Mucosa of descending colon (tissue), 3 donors: ENCODE results near the gene CLRN3. TPM values are rescaled to one million over a fixed set of nuclear protein-coding genes. Genes with fewer than 3 reads are reported as not detected.

Experiments used
- ATAC-seq: fragments of 200-7000 bp; cut with Tn5 transposase; one replicate; pipeline ENCODE4 v1.9.1; 2020; ENCODE audit warnings: mild to moderate bottlenecking, moderate library complexity
- DNase-seq, 3 donors: peaks; one replicate each; pipeline ENCODE4 v3.0.0-alpha.2; 2020
- H3K36me3 ChIP-seq: fragments of 200-600 bp; one replicate; pipeline ENCODE4 v1.8.0; 2021; ENCODE audit warnings: low read depth, mild to moderate bottlenecking
- H3K4me1 ChIP-seq: fragments of 200-600 bp; one replicate; pipeline ENCODE4 v1.8.0; 2021; ENCODE audit warnings: low read depth, mild to moderate bottlenecking
- H3K4me3 ChIP-seq: fragments of 200-600 bp; one replicate; pipeline ENCODE4 v1.8.0; 2021; ENCODE audit warnings: mild to moderate bottlenecking
- H3K9me3 ChIP-seq: fragments of 200-600 bp; one replicate; pipeline ENCODE4 v1.8.0; 2021; ENCODE audit warnings: mild to moderate bottlenecking
- CTCF ChIP-seq: fragments of 200-600 bp; IDR thresholded peaks from one replicate; pipeline ENCODE4 v1.8.0; 2022; ENCODE audit warnings: antibody characterized with exemption, mild to moderate bottlenecking
- intact Hi-C, 2 donors: fragments of 100-400 bp; cut with DNase I in 1 of 2; cut with micrococcal nuclease in 1 of 2; formaldehyde crosslinking; loops; one replicate each; pipeline versions ENCODE4 v1.11.0 to v1.11.1; 2022; cut with DNase I, micrococcal nuclease
- total RNA-seq, 3 donors: library from RNA; stranded (reverse); fragmentation: NEBNext Ultra II Directional in 2 of 3; extraction: Animal tissue kit (Norgen Biotek cat#: 25700) in 2 of 3; gene quantifications; one replicate each; pipeline versions ENCODE4 v1.2.1 to v1.2.4, GENCODE V29; 2021 to 2023
- donor health status: DM: no; HTN: no; CAD: no; lungs with moderate emphysema.
- donor health status: DM: no; HTN: no; CAD: no.
- donor health status: DM: no; HTN: yes; CAD: no.

Gene CLRN3
- total RNA-seq, 3 donors from 2014 or later: 62.3 to 176 (median 121) TPM

DNA sequence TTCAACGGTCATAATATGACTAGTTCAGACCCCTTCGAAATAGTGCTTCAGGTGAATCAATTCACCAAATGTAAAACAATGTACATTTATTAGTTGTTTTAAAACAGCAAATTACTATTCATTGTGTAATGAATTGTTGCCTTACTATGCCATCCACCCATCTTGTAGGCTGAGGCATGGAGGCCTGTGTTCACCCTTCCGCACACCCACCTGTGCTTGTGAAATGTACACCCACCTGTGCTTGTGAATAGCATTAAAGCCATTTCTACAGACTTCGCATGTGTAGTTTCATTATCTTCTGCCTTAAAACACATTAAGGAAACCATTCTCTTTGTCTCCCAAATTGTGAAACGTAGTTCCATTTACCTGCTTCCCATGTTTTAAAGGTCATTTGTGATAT is 16.8 kb downstream of the CLRN3 start:
- DNase-seq (no peak), ATAC-seq (no peak)
- Histone ChIP-seq H3K4me1 (peaks cover 18% of the 10 kb centered on the region), H3K36me3 (no peaks in the 10 kb centered on the region), H3K4me3 (no peak overlapping the region), H3K9me3 (no peaks in the 10 kb centered on the region)
- intact Hi-C loops: no loop called here
- TF ChIP-seq CTCF: no peak

- TF ChIP-seq CTCF: no peak
- Histone ChIP-seq H3K9me3 (no peaks in the 10 kb centered on the region), H3K36me3 (no peaks in the 10 kb centered on the region), H3K4me3 (no peak overlapping the region), H3K4me1 (peaks cover 13% of the 10 kb centered on the region)
- intact Hi-C loops: no loop called here
- DNase-seq (no peak), ATAC-seq (no peak)
Measured at GRCh38 chr10:127875449-127875765, 17.3 kb downstream of the CLRN3 start.

GRCh38 chr10:127874671-127875448 is 17.9 kb downstream of the CLRN3 start:
- Histone ChIP-seq H3K4me1 (peaks cover 10% of the 10 kb centered on the region), H3K9me3 (no peaks in the 10 kb centered on the region), H3K4me3 (no peak overlapping the region), H3K36me3 (no peaks in the 10 kb centered on the region)
- ATAC-seq (no peak), DNase-seq (no peak)
- TF ChIP-seq CTCF: no peak
- intact Hi-C loops: loop anchor here in 1 of 2 donors (5.0 kb wide), 1 partner anchor 137 kb away; no protein-coding TSS in a partner anchor

GRCh38 chr10:127873901-127874470 is 18.8 kb downstream of the CLRN3 start:
- Histone ChIP-seq H3K4me3 (no peak overlapping the region), H3K36me3 (no peaks in the 10 kb centered on the region), H3K9me3 (no peaks in the 10 kb centered on the region), H3K4me1 (peaks cover 10% of the 10 kb centered on the region)
- no peak for TF ChIP-seq CTCF
- ATAC-seq (peak; percentile 12), DNase-seq (no peak)
- intact Hi-C loops: loop anchor here in 1 of 2 donors (5.0 kb wide), 1 partner anchor 138 kb away; no protein-coding TSS in a partner anchor

DNA sequence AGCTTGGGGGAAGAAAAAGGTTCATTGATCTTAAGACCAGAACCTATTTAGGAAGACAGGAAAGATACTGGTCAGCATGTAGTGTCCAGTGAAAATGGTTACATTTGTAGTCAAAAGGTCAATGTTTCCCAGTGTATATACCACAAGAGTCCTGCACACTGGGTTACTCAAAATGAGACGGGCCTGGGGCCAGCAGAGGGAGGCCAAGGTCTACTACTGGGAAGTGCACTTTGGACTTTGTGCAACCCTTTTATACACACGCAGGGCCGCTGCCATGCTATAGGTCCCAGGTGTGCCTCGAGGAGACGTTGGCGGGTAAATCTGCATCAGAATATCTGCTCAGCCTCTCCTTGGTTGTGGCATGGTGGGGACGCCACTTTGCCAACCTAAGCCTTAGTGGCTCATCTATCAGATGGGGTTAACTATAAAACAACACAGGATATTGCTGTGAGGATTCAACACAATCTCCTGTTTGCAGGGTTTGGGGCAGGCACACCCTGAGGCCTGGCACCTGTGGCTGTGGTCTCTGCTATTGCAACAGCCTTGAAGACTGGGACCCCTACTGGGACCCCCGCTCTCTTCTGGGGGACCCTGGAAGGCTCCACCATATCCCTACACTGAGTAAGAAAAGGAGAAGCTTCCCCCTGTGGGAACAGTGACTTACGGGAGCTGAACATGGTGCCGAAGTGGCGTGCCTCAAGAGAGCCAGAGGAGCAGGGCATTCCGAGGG is 19.7 kb downstream of the CLRN3 start:
- ATAC-seq (peak; percentile 96), DNase-seq (peak; percentile 76 to 90 (median 85))
- Histone ChIP-seq H3K36me3 (no peaks in the 10 kb centered on the region), H3K4me3 (no peak overlapping the region), H3K4me1 (peaks cover 10% of the 10 kb centered on the region), H3K9me3 (no peaks in the 10 kb centered on the region)
- TF ChIP-seq CTCF: peak; percentile 26
- intact Hi-C loops: loop anchor here in 1 of 2 donors (5.0 kb wide), 1 partner anchor 139 kb away; no protein-coding TSS in a partner anchor
